Heart right ventricle (tissue), 16 donors: ENCODE measurements around the gene NEU3. TPM values are rescaled to one million over a fixed set of nuclear protein-coding genes. Genes with fewer than 3 reads are reported as not detected.
A peak's percentile ranks its signal among the peaks of the same experiment; 100 is the strongest.

Experiments used
- ATAC-seq, 8 donors: fragments of 200-7000 bp; cut with Tn5 transposase; one replicate each; pipeline ENCODE4 v1.9.1; 2020; ENCODE audit warnings: mild to moderate bottlenecking in 8 of 8, moderate library complexity in 8 of 8, moderate number of reproducible peaks in 1 of 8
- DNase-seq, 2 donors: peaks; one replicate each; pipeline ENCODE4 v3.0.0-alpha.2; 2020
- H3K27ac ChIP-seq, 10 donors: fragments of 200-600 bp; sonication (generic) in 2 of 10; one replicate each; pipeline versions ENCODE4 v1.5.0 to v1.8.0; 2020 to 2022; ENCODE audit warnings: mild to moderate bottlenecking in 3 of 10
- H3K27me3 ChIP-seq, 7 donors: fragments of 200-600 bp; one replicate each; pipeline ENCODE4 v1.8.0; 2021 to 2022; ENCODE audit warnings: mild to moderate bottlenecking in 2 of 7
- H3K36me3 ChIP-seq, 9 donors: fragments of 200-600 bp; sonication (generic) in 1 of 9; one replicate each; pipeline versions ENCODE4 v1.5.0 to v1.8.0; 2020 to 2022; ENCODE audit warnings: mild to moderate bottlenecking in 2 of 9
- H3K4me1 ChIP-seq, 9 donors: fragments of 200-600 bp; sonication (generic) in 1 of 9; one replicate each; pipeline versions ENCODE4 v1.5.0 to v1.8.0; 2020 to 2022; ENCODE audit warnings: mild to moderate bottlenecking in 4 of 9
- H3K4me3 ChIP-seq, 10 donors: fragments of 200-600 bp; sonication (generic) in 2 of 10; one replicate each; pipeline versions ENCODE4 v1.5.0 to v1.8.0; 2020 to 2022; ENCODE audit warnings: mild to moderate bottlenecking in 7 of 10, moderate library complexity in 2 of 10
- H3K9me3 ChIP-seq, 11 donors: fragments of 200-600 bp in 10 of 11; sonication (generic) in 2 of 11; one replicate each; pipeline versions ENCODE4 v1.5.0 to v1.8.0; 2013 to 2022; ENCODE audit warnings: mild to moderate bottlenecking in 2 of 11, control low read depth in 1 of 11, moderate library complexity in 1 of 11
- WGBS, 2 donors: extraction: QIAGEN DNeasy Blood & Tissue Kit; methylation state at CpG; one replicate each; pipeline ENCODE4 v1.1.7; 2013; ENCODE audit warnings: inconsistent platforms in 1 of 2; 5-methylcytosine and 5-hydroxymethylcytosine counted together
- intact Hi-C, 10 donors: fragments of 100-400 bp; cut with DNase I; formaldehyde crosslinking; loops; one replicate each; pipeline versions ENCODE4 v1.11.1 to v1.14.2; 2022
- polyA plus RNA-seq, 2 donors: library from polyadenylated mRNA; stranded (reverse); fragments of 200-250 nt; gene quantifications; one replicate each; pipeline ENCODE4 v1.2.3, GENCODE V29; 2013
- total RNA-seq, 10 donors: library from RNA; stranded (reverse); fragmentation: NEBNext Ultra II Directional in 3 of 10; extraction: Animal tissue kit (Norgen Biotek cat#: 25700) in 3 of 10; gene quantifications; one replicate each; pipeline versions ENCODE4 v1.2.1 to v1.2.4, GENCODE V29; 2021 to 2023
- TF ChIP-seq, protein P1 (sequence below), 9 donors: fragments of 200-600 bp; sonication (generic) in 2 of 9; IDR thresholded peaks; one replicate each; pipeline versions ENCODE4 v1.5.0 to v1.8.0; 2021 to 2022; ENCODE audit warnings: antibody characterized with exemption in 9 of 9, mild to moderate bottlenecking in 5 of 9, moderate library complexity in 1 of 9
- donor health status: Arrhythmogenic right ventricular cardiomyopathy.
- donor health status: ischemic (EF 13 %, LVEDD 7.1; RV severe dilation, severe dysfunction).
- donor health status: healthy with polysubstance abuse.
- donor health status: DM: no; HTN: yes; CAD: no.
- donor health status: DM: no; HTN: no; CAD: no.
- donor health status: ischemic (EF 25% LVEDD 6.9; RV normal size, moderate dysfunction).
- donor health status: ischemic (EF 25% LVEDD 5.7; RV mildly dilated, moderate dysfunction).
- donor health status: healthy.
- donor health status: DM: yes; HTN: yes; CAD: no.
- donor health status: Ischemic cardiomyopathy.
- donor health status: ischemic (EF 35%, LVEDD 5.7; RV mildly dilated, moderate dysfunction).
- donor health status: nonischemic (EF 11% LVEDD 7.7; RV severe dilation, severe dysfunction).
- donor health status: DM: yes; HTN: yes; CAD: no.
- donor health status: PGD.
- donor health status: ischemic (EF 29% LVEDD 5.4; RV normal size, mild dysfunction).
- donor health status: nonischemic (EF 23%, LVEDD 6.1; RV moderate dilation, normal function).

The NEU3 gene
- total and polyA plus RNA-seq, 12 donors: 2.6 to 16.1 (median 9.2) TPM

DNA sequence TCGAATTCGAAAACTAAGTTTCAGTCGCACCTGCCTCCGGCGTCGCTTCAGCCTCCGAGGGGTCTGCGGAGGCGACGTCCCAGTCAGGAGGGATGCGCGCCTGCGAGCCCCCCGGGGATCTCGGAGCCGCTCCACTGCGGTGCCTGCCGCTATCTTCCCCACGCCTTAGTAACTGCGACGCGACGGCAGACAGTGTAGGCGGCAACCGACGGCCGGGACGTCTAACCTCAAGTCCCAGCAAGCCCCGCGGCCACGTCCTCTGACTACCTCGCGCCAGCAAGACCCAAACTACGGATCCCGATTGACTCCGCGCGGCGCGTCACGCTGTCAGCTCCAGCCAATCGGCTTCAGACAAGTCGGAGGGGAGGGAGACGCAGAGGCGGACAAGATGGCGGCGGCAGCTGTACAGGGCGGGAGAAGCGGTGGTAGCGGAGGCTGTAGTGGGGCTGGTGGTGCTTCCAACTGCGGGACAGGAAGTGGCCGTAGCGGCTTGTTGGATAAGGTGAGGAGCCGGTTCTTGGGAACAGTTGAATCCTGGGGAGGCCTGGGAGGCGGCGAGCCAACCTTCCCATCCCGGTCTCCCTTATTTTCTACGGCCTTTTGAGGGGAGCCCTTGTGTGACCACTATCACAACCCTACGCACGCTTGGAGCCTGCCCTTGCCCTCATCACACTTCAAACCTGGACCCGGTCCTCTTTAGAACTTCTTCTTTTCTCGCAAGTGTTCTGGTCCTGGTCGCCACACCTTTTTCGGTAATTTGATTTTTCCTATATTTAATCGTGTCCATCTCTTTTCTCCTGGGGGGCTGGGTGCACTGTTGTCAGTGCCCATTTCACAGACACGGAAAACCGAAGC, 39.6 kb upstream of the NEU3 start, which contains the start of the genes SPCS2 and XRRA1:
TSS of gene SPCS2 (plus strand) at position 369 of the 855 bp plus-strand sequence. CDS start at position 389, 20 bp downstream.
TSS of gene XRRA1 (minus strand) at position 194 of the 855 bp plus-strand sequence. CDS start 8,213 bp downstream, outside the sequence.
- Histone ChIP-seq H3K36me3 (peaks cover 0 to 35% (median 0%) of the 10 kb centered on the region in 9 donors), H3K9me3 (no peaks in the 10 kb centered on the region), H3K27me3 (no peaks in the 10 kb centered on the region), H3K4me3 (peak within 1 kb of the TSS; percentile 50 to 93 (median 82)), H3K27ac (peak within 1 kb of the TSS in 9 of 10 donors; percentile 79 to 95 (median 87)), H3K4me1 (peaks cover 0 to 60% (median 47%) of the 10 kb centered on the region in 9 donors)
- DNase-seq (peak; percentile 98 to 99), ATAC-seq (peak; percentile 98 to 100 (median 100))
- WGBS, 2 donors: 0% methylated on average over 66 to 67 of the region's 67 CpGs
- intact Hi-C loops: no loop called here
- TF ChIP-seq, protein P1, sequence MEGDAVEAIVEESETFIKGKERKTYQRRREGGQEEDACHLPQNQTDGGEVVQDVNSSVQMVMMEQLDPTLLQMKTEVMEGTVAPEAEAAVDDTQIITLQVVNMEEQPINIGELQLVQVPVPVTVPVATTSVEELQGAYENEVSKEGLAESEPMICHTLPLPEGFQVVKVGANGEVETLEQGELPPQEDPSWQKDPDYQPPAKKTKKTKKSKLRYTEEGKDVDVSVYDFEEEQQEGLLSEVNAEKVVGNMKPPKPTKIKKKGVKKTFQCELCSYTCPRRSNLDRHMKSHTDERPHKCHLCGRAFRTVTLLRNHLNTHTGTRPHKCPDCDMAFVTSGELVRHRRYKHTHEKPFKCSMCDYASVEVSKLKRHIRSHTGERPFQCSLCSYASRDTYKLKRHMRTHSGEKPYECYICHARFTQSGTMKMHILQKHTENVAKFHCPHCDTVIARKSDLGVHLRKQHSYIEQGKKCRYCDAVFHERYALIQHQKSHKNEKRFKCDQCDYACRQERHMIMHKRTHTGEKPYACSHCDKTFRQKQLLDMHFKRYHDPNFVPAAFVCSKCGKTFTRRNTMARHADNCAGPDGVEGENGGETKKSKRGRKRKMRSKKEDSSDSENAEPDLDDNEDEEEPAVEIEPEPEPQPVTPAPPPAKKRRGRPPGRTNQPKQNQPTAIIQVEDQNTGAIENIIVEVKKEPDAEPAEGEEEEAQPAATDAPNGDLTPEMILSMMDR (IDR thresholded peaks at IDR 0.05): no peak

- intact Hi-C loops: no loop called here
- ATAC-seq: no peak
- 0 to 1% methylated on average over 6 of the region's 6 CpGs for WGBS, 2 donors
Observed at GRCh38 chr11:74949753-74950137, 39.0 kb upstream of the NEU3 start.

GRCh38 chr11:74950374-74950969, 38.3 kb upstream of the NEU3 start:
- Histone ChIP-seq H3K27ac (peak overlapping the region in 8 of 10 donors; percentile 51 to 95 (median 86)), H3K27me3 (no peaks in the 10 kb centered on the region), H3K9me3 (no peaks in the 10 kb centered on the region), H3K4me3 (peak overlapping the region; percentile 50 to 93 (median 82)), H3K4me1 (peaks cover 0 to 63% (median 50%) of the 10 kb centered on the region in 9 donors), H3K36me3 (peaks cover 0 to 39% (median 0%) of the 10 kb centered on the region in 9 donors)
- DNase-seq (no peak), ATAC-seq (no peak)
- intact Hi-C loops: no loop called here
- whole genome bisulfite sequencing, 2 donors: 55 to 64% methylated on average over 2 of the region's 2 CpGs
- TF ChIP-seq, protein P1 (IDR thresholded peaks at IDR 0.05): no peak

More at GRCh38 chr11:74949753-74950137, 39.0 kb upstream of the NEU3 start:
- H3K36me3 ChIP-seq: peaks cover 0 to 35% (median 0%) of the 10 kb centered on the region in 9 donors
- TF ChIP-seq, protein P1 (IDR thresholded peaks at IDR 0.05): no peak
- H3K4me1 ChIP-seq: peaks cover 0 to 63% (median 47%) of the 10 kb centered on the region in 9 donors
- H3K9me3 ChIP-seq: no peaks in the 10 kb centered on the region
- no peak for DNase-seq
- peak overlapping the region; percentile 50 to 93 (median 82) for H3K4me3 ChIP-seq
- peak overlapping the region in 9 of 10 donors; percentile 79 to 95 (median 87) for H3K27ac ChIP-seq
- H3K27me3 ChIP-seq: no peaks in the 10 kb centered on the region

DNA sequence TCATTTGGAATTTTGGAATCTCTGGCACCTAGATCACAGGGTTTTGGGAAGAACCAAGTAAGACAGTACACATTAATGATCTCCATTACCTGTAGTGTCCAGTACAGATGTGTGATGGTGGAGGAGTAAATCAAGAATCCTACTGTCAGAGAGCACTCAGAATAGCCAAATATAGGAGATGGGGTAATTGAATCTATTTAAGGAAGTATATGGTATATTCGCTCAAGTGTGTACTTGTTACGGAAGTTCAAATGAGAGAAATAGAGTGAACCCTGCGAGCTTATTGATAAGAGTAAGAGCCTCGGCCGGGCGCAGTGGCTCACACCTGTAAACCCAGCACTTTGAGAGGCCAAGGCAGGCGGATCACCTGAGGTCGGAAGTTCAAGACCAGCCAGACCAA, 37.5 kb upstream of the NEU3 start:
- no peak for DNase-seq
- 79 to 80% methylated on average over 8 of the region's 8 CpGs for WGBS, 2 donors
- Histone ChIP-seq H3K9me3 (no peaks in the 10 kb centered on the region), H3K4me3 (peak overlapping the region in 1 of 10 donors; percentile 89), H3K27me3 (no peaks in the 10 kb centered on the region), H3K36me3 (peaks cover 0 to 39% (median 0%) of the 10 kb centered on the region in 9 donors), H3K27ac (no peak overlapping the region), H3K4me1 (peaks cover 0 to 69% (median 53%) of the 10 kb centered on the region in 9 donors)
- intact Hi-C loops: no loop called here
- TF ChIP-seq, protein P1 (IDR thresholded peaks at IDR 0.05): no peak
- ATAC-seq: no peak
